Osteoblast (primary cell): ENCODE results near the gene UNC5C. TPM values are rescaled to one million over a fixed set of nuclear protein-coding genes. Genes with fewer than 3 reads are reported as not detected.

Experiments used
- DNase-seq: peaks from one replicate; pipeline ENCODE4 v3.0.0; 2011; ENCODE audit warnings: low spot score, mixed read lengths; ENCODE audit not compliant: insufficient read length; ENCODE audit errors: missing footprints
- H2AFZ ChIP-seq: 2 replicates; pipeline ENCODE4 v1.6.0; 2011; ENCODE audit warnings: mild to moderate bottlenecking, low read length
- H3K27ac ChIP-seq: 2 replicates; pipeline ENCODE4 v1.5.1; 2011; ENCODE audit warnings: mild to moderate bottlenecking, low read depth, low read length, moderate library complexity
- H3K27me3 ChIP-seq: 2 replicates; pipeline ENCODE4 v1.6.0; 2012; ENCODE audit warnings: mild to moderate bottlenecking, control low read depth, inconsistent platforms, low read length, moderate library complexity; ENCODE audit not compliant: insufficient read depth
- H3K36me3 ChIP-seq: 2 replicates; pipeline ENCODE4 v1.5.1; 2011; ENCODE audit warnings: mild to moderate bottlenecking, low read length, control low read depth, moderate library complexity; ENCODE audit not compliant: insufficient read depth
- H3K4me1 ChIP-seq: 2 replicates; pipeline ENCODE4 v1.5.1; 2011; ENCODE audit warnings: mild to moderate bottlenecking, low read length, control low read depth, moderate library complexity; ENCODE audit not compliant: insufficient read depth
- H3K4me2 ChIP-seq: 2 replicates; pipeline ENCODE4 v1.6.0; 2011; ENCODE audit warnings: mild to moderate bottlenecking, low read length; ENCODE audit not compliant: insufficient read depth
- H3K4me3 ChIP-seq: fragments of 200-600 bp; sonication (generic); 3 replicates; pipeline ENCODE4 v1.5.1; 2012; ENCODE audit warnings: mild to moderate bottlenecking, low read length, inconsistent platforms; ENCODE audit not compliant: insufficient read depth
- H3K79me2 ChIP-seq: 2 replicates; pipeline ENCODE4 v1.6.0; 2012; ENCODE audit warnings: mild to moderate bottlenecking, low read length, control low read depth, inconsistent platforms; ENCODE audit not compliant: insufficient read depth
- H3K9me3 ChIP-seq: 2 replicates; pipeline ENCODE4 v1.5.1; 2011; ENCODE audit warnings: low read depth, low read length, control low read depth
- H4K20me1 ChIP-seq: 2 replicates; pipeline ENCODE4 v1.6.0; 2012; ENCODE audit warnings: mild to moderate bottlenecking, low read length, control low read depth; ENCODE audit not compliant: insufficient read depth
- CTCF ChIP-seq: IDR thresholded peaks from 2 replicates; pipeline ENCODE4 v1.5.1; 2011; ENCODE audit warnings: mild to moderate bottlenecking, low read depth, low read length, moderate library complexity; ENCODE audit errors: extremely low read depth
- total RNA-seq: library from RNA; depleted of rRNA; stranded (reverse); fragments of >200 nt; gene quantifications from 2 replicates; pipeline ENCODE4 v1.2.3, GENCODE V29; 2012

UNC5C gene
- total RNA-seq, 1 donor = 9.0 TPM

- no peak overlapping the region for H3K4me2 ChIP-seq
- H3K27ac ChIP-seq = no peak overlapping the region
- no peaks in the 10 kb centered on the region for H3K4me1 ChIP-seq
- H3K9me3 ChIP-seq = no peaks in the 10 kb centered on the region
- no peak overlapping the region for H3K4me3 ChIP-seq
- no peaks in the 10 kb centered on the region for H3K79me2 ChIP-seq
- no peak overlapping the region for H2AFZ ChIP-seq
- no peaks in the 10 kb centered on the region for H3K27me3 ChIP-seq
- no peaks in the 10 kb centered on the region for H4K20me1 ChIP-seq
- H3K36me3 ChIP-seq = no peaks in the 10 kb centered on the region
- no peak for TF ChIP-seq CTCF
- no peak for DNase-seq
Measured at GRCh38 chr4:95238554-95238953, 310.2 kb downstream of the UNC5C start.

GRCh38 chr4:95232358-95233156, 316.2 kb downstream of the UNC5C start:
- TF ChIP-seq CTCF = no peak
- no peaks in the 10 kb centered on the region for H3K9me3 ChIP-seq
- no peak for DNase-seq

GRCh38 chr4:95231681-95232080, 317.1 kb downstream of the UNC5C start:
- DNase-seq = no peak
- Histone ChIP-seq H2AFZ (no peak overlapping the region), H4K20me1 (no peaks in the 10 kb centered on the region), H3K27ac (no peak overlapping the region), H3K9me3 (no peaks in the 10 kb centered on the region), H3K4me1 (no peaks in the 10 kb centered on the region), H3K4me3 (no peak overlapping the region), H3K79me2 (no peaks in the 10 kb centered on the region), H3K4me2 (no peak overlapping the region), H3K27me3 (no peaks in the 10 kb centered on the region), H3K36me3 (no peaks in the 10 kb centered on the region)
- no peak for TF ChIP-seq CTCF

More at GRCh38 chr4:95232358-95233156, 316.2 kb downstream of the UNC5C start:
- H3K36me3 ChIP-seq = no peaks in the 10 kb centered on the region
- H3K4me2 ChIP-seq = no peak overlapping the region
- H3K27ac ChIP-seq = no peak overlapping the region
- H3K4me1 ChIP-seq = no peaks in the 10 kb centered on the region
- no peak overlapping the region for H2AFZ ChIP-seq
- no peaks in the 10 kb centered on the region for H4K20me1 ChIP-seq
- H3K27me3 ChIP-seq = no peaks in the 10 kb centered on the region
- no peak overlapping the region for H3K4me3 ChIP-seq
- H3K79me2 ChIP-seq = no peaks in the 10 kb centered on the region

- Histone ChIP-seq H3K79me2 (no peaks in the 10 kb centered on the region), H4K20me1 (no peaks in the 10 kb centered on the region), H3K27ac (no peak overlapping the region), H3K36me3 (no peaks in the 10 kb centered on the region), H3K9me3 (no peaks in the 10 kb centered on the region), H3K4me1 (no peaks in the 10 kb centered on the region), H3K27me3 (no peaks in the 10 kb centered on the region), H3K4me2 (no peak overlapping the region), H2AFZ (no peak overlapping the region), H3K4me3 (no peak overlapping the region)
- TF ChIP-seq CTCF = no peak
- DNase-seq = no peak
Measured at GRCh38 chr4:95225849-95226248, 322.9 kb downstream of the UNC5C start.
